Neuronal stem cell (in vitro differentiated cells): ENCODE data around the gene ZBTB7C.

Experiments used
- DNase-seq: peaks from one replicate; pipeline ENCODE4 v3.0.0-alpha.2; 2013; ENCODE audit warnings: low spot score
- H2AFZ ChIP-seq: one replicate; pipeline ENCODE4 v1.6.1; 2013; ENCODE audit warnings: mild to moderate bottlenecking, low read length, inconsistent platforms
- H2AK5ac ChIP-seq: 2 replicates; pipeline ENCODE4 v1.6.1; 2013; ENCODE audit warnings: low read depth, mild to moderate bottlenecking, inconsistent platforms, low read length, moderate library complexity, mixed read lengths
- H2BK120ac ChIP-seq: 2 replicates; pipeline ENCODE4 v1.6.1; 2013; ENCODE audit warnings: low read depth, mild to moderate bottlenecking, inconsistent platforms, low read length, moderate library complexity, mixed read lengths
- H2BK12ac ChIP-seq: one replicate; pipeline ENCODE4 v1.6.1; 2013; ENCODE audit warnings: low read length, inconsistent platforms
- H2BK15ac ChIP-seq: 2 replicates; pipeline ENCODE4 v1.6.1; 2013; ENCODE audit warnings: mild to moderate bottlenecking, low read length, inconsistent platforms, mixed read lengths
- H2BK5ac ChIP-seq: one replicate; pipeline ENCODE4 v1.6.1; 2013; ENCODE audit warnings: inconsistent platforms, mild to moderate bottlenecking, low read length, moderate library complexity
- H3K14ac ChIP-seq: one replicate; pipeline ENCODE4 v1.6.1; 2013; ENCODE audit warnings: low read length, inconsistent platforms
- H3K18ac ChIP-seq: 2 replicates; pipeline ENCODE4 v1.6.1; 2013; ENCODE audit warnings: low read length, inconsistent platforms
- H3K23ac ChIP-seq: 2 replicates; pipeline ENCODE4 v1.6.1; 2013; ENCODE audit warnings: low read depth, mild to moderate bottlenecking, mixed read lengths, low read length, inconsistent platforms; ENCODE audit not compliant: poor library complexity
- H3K27ac ChIP-seq: replicated peaks from 3 replicates; pipeline ENCODE4 v1.5.1; 2013; ENCODE audit warnings: low read length, inconsistent platforms
- H3K27me3 ChIP-seq, 3 experiments: 2 replicates each; pipeline ENCODE4 v1.6.1; 2013; ENCODE audit warnings: low read length in 3 of 3, mild to moderate bottlenecking in 2 of 3, inconsistent platforms in 1 of 3, low read depth in 1 of 3, mixed read lengths in 1 of 3, moderate library complexity in 1 of 3; ENCODE audit not compliant: control insufficient read depth in 3 of 3, insufficient read depth in 3 of 3
- H3K36me3 ChIP-seq, 2 donors: replicated peaks in 1 of 2; 2 replicates each; pipeline ENCODE4 v1.6.1; 2013; ENCODE audit warnings: low read length in 2 of 2; ENCODE audit not compliant: control insufficient read depth in 2 of 2, insufficient read depth in 2 of 2
- H3K4ac ChIP-seq: 2 replicates; pipeline ENCODE4 v1.6.1; 2013; ENCODE audit warnings: inconsistent platforms, mild to moderate bottlenecking, low read length, moderate library complexity
- H3K4me1 ChIP-seq, 2 donors: 1 replicate in 1 of 2; 2 replicates in 1 of 2; pipeline ENCODE4 v1.6.1; 2013; ENCODE audit warnings: low read length in 2 of 2, low read depth in 1 of 2; ENCODE audit not compliant: control insufficient read depth in 2 of 2, insufficient read depth in 1 of 2
- H3K4me2 ChIP-seq: one replicate; pipeline ENCODE4 v1.6.1; 2013; ENCODE audit warnings: mild to moderate bottlenecking, low read length, inconsistent platforms; ENCODE audit not compliant: insufficient read depth, poor library complexity, severe bottlenecking
- H3K4me3 ChIP-seq, 2 donors: 2 replicates each; pipeline ENCODE4 v1.5.1; 2013; ENCODE audit warnings: low read length in 2 of 2, mild to moderate bottlenecking in 2 of 2, inconsistent platforms in 1 of 2, moderate library complexity in 1 of 2
- H3K79me1 ChIP-seq: one replicate; pipeline ENCODE4 v1.6.1; 2013; ENCODE audit warnings: low read depth, mild to moderate bottlenecking, inconsistent platforms, low read length, moderate library complexity
- H3K9ac ChIP-seq: one replicate; pipeline ENCODE4 v1.6.1; 2013; ENCODE audit warnings: mild to moderate bottlenecking, low read depth, low read length, inconsistent platforms; ENCODE audit not compliant: poor library complexity
- H3K9me3 ChIP-seq, 2 donors: replicated peaks in 1 of 2; 2 replicates each; pipeline versions ENCODE3 to v1.6.1; 2013; ENCODE audit warnings: low read length in 2 of 2, mild to moderate bottlenecking in 2 of 2, inconsistent platforms in 1 of 2, low read depth in 1 of 2, mixed read lengths in 1 of 2, moderate library complexity in 1 of 2; ENCODE audit not compliant: control insufficient read depth in 2 of 2, insufficient read depth in 1 of 2
- H4K8ac ChIP-seq: one replicate; pipeline ENCODE4 v1.6.1; 2013; ENCODE audit warnings: low read depth, mild to moderate bottlenecking, inconsistent platforms, low read length, moderate library complexity
- H4K91ac ChIP-seq: one replicate; pipeline ENCODE4 v1.6.1; 2013; ENCODE audit warnings: low read length, low read depth, mild to moderate bottlenecking, inconsistent platforms; ENCODE audit not compliant: poor library complexity
- WGBS, 2 donors: extraction: QIAGEN DNeasy Blood & Tissue Kit; methylation state at CpG; one replicate each; pipeline ENCODE4 v1.1.7; 2013; ENCODE audit warnings: missing lambda C conversion rate in 2 of 2, mixed read lengths in 1 of 2; ENCODE audit not compliant: insufficient read length in 2 of 2, insufficient replicate concordance in 1 of 2; ENCODE audit errors: extremely low coverage in 2 of 2; 5-methylcytosine and 5-hydroxymethylcytosine counted together

The ZBTB7C gene

DNA sequence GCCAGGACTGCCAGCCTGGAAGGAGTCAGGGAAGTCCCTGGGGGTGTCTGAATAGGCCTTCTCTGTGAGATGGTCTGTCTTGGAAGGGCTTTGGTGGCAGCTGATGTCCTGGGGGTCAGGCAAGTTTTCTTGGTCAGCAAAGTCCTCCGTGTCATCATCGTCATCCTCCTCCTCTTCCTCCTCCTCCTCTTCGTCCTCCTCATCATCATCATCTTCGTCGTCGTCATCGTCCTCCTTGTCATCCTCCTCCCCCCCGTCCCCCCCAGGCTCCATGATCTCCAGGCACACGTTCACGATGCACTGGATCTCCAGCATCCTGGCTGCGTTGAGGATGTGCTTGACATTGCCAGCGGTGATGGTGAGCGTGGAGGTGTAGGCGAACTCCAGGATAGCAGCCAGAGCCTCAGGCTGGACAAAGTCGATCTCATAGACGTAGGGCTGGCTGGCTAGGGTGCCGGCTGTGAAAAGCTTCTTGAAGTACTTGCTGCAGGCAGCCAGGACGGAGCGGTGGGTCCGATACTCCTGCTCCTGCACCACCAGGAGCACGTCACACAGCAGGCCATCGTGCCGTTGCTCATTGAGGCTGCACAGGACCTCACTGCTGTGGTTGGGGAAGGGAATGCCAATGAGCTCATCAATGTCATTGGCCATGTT is 368.6 kb downstream of the ZBTB7C start:
- Histone ChIP-seq H2BK15ac (no peak overlapping the region), H3K18ac (peak overlapping the region; percentile 41), H2BK12ac (no peak overlapping the region), H3K4me3 (peak overlapping the region in 1 of 2 donors; percentile 43), H3K4me1 (peaks cover 0 to 4% of the 10 kb centered on the region in 2 donors), H3K23ac (no peak overlapping the region), H3K27me3 (peaks cover 0 to 4% (median 0%) of the 10 kb centered on the region in 3 experiments), H3K27ac (no peak overlapping the region), H3K36me3 (no peaks in the 10 kb centered on the region), H3K9ac (peak overlapping the region; percentile 74), H2AFZ (no peak overlapping the region), H2BK120ac (no peak overlapping the region), H3K4ac (no peak overlapping the region), H2BK5ac (no peak overlapping the region), H3K79me1 (no peaks in the 10 kb centered on the region), H3K9me3 (peaks cover 0 to under 1% of the 10 kb centered on the region in 2 donors), H4K8ac (no peak overlapping the region), H3K14ac (no peak overlapping the region), H3K4me2 (no peak overlapping the region), H4K91ac (no peak overlapping the region), H2AK5ac (no peak overlapping the region)
- no peak for DNase-seq
- 98 to 100% methylated on average over 2 to 5 of the region's 23 CpGs for WGBS, 2 donors

DNA sequence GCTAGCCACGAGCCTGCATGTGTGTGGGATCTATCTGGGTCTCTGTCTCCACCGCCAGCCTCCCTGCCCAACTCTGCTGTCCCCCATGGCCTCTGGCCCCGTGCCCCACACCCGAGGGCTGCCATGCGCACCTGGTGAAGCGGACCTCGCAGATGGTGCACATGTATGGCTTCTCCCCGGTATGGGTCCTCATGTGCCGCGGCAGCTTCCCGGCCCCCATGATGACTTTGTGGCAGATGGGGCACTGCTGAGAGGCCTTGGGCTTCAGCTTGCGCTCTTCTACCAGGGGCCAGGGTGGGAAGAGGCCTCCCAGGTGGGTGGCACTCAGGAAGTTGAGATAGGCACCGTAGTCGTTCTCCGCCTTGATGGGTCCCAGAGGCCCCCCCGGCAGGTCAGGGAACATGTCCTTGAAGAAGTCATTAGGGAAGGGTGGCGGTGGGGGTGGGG is 369.4 kb downstream of the ZBTB7C start:
- H3K23ac ChIP-seq, result no peak overlapping the region

DNA sequence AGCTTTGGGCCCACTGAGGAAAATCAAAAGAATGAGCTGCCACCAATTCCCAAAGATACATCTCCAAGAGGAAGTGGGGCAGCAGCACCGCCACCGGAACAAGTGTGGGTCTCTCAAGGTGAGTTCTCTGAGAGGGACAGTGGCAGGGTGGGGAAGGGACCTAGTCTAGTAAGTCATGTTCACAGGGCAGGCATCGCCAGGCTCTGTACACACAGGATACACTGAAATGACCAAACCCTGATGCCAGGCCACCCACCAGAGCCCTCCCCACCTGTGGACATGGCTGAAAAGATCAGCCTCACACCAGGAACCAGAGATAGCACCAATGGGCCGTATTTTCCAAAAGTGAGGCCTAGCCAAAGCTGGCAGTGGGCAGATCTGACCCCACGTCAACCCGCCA is 370.5 kb downstream of the ZBTB7C start:
- Histone ChIP-seq H3K79me1 (no peaks in the 10 kb centered on the region), H2BK12ac (no peak overlapping the region), H2BK5ac (no peak overlapping the region), H3K23ac (no peak overlapping the region), H2AK5ac (no peak overlapping the region), H2BK15ac (no peak overlapping the region), H4K91ac (no peak overlapping the region), H3K4ac (no peak overlapping the region), H2AFZ (no peak overlapping the region), H2BK120ac (no peak overlapping the region), H3K36me3 (no peaks in the 10 kb centered on the region), H3K9ac (no peak overlapping the region), H3K14ac (no peak overlapping the region), H3K4me3 (no peak overlapping the region), H3K27me3 (peaks cover 0 to 4% (median 0%) of the 10 kb centered on the region in 3 experiments), H3K27ac (no peak overlapping the region), H3K9me3 (no peaks in the 10 kb centered on the region), H3K4me1 (peaks cover 0 to 4% of the 10 kb centered on the region in 2 donors), H3K4me2 (no peak overlapping the region), H4K8ac (no peak overlapping the region), H3K18ac (no peak overlapping the region)
- no peak for DNase-seq
- WGBS, 2 donors, result no CpG with 5 or more reads among the region's 6 CpGs

More for the DNA sequence above, 369.4 kb downstream of the ZBTB7C start:
- H3K4me2 ChIP-seq, result no peak overlapping the region
- DNase-seq, result no peak
- no peak overlapping the region for H4K8ac ChIP-seq
- H3K9ac ChIP-seq, result no peak overlapping the region
- H3K9me3 ChIP-seq, result no peaks in the 10 kb centered on the region
- no peaks in the 10 kb centered on the region for H3K79me1 ChIP-seq
- no peak overlapping the region for H3K14ac ChIP-seq
- no peak overlapping the region for H2BK5ac ChIP-seq
- H3K4me3 ChIP-seq, result no peak overlapping the region
- H2BK15ac ChIP-seq, result no peak overlapping the region
- H4K91ac ChIP-seq, result no peak overlapping the region
- H3K18ac ChIP-seq, result peak overlapping the region; percentile 68
- peaks cover 0 to 4% of the 10 kb centered on the region in 2 donors for H3K4me1 ChIP-seq
- no peak overlapping the region for H3K4ac ChIP-seq
- WGBS, 2 donors, result no CpG with 5 or more reads among the region's 17 CpGs
- peaks cover 0 to 4% (median 0%) of the 10 kb centered on the region in 3 experiments for H3K27me3 ChIP-seq
- H3K27ac ChIP-seq, result no peak overlapping the region
- no peak overlapping the region for H2BK120ac ChIP-seq
- H3K36me3 ChIP-seq, result no peaks in the 10 kb centered on the region
- H2AK5ac ChIP-seq, result no peak overlapping the region
- H2BK12ac ChIP-seq, result no peak overlapping the region
- H2AFZ ChIP-seq, result no peak overlapping the region

DNA sequence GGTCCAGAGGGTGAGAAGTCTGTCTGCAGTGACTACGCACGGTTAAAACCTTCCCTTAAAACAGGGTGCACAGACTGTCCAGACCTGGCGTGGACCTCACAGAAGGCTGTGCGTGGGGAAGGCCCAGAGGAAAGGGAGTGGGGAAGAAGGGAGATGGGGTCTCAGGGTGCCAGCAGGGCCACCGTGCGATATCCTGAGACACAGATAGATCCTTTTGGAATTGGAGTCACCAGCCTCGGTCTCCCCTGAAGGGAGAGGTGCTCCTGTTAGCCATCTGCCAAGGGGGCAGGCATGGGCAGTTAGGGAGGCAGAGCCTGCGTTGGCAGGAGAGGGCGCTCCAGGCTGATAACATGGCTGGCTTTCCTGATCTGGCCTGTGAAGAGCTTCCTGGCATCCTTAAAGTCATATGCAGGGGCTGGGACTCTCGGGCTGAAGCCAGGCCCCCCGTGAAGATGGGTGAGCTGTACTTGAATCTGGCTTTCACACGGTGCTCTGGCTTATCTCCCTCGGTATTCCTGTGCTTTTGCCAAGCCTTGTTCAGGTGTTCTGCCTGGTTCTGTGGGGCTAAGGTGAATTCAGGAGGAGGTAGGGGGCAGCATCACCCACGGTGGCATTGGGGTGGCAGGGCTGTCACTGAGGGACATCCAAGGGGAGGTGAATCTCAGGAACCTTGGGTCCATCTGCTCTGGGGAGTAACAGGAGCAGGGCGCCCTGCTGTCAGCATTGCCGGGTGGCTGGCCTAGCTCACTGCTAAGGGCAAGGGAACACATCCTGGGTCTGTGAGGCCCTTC is 371.5 kb downstream of the ZBTB7C start:
- H3K27ac ChIP-seq, result no peak overlapping the region
- no peak overlapping the region for H4K8ac ChIP-seq
- no peak overlapping the region for H3K23ac ChIP-seq
- H3K4me3 ChIP-seq, result no peak overlapping the region
- H3K79me1 ChIP-seq, result no peaks in the 10 kb centered on the region
- no peak overlapping the region for H2BK5ac ChIP-seq
- no peak overlapping the region for H3K4ac ChIP-seq
- no peak for DNase-seq
- H3K9ac ChIP-seq, result no peak overlapping the region
- H2BK120ac ChIP-seq, result no peak overlapping the region
- no CpG with 5 or more reads among the region's 16 CpGs for WGBS, 2 donors
- H3K9me3 ChIP-seq, result no peaks in the 10 kb centered on the region
- H3K18ac ChIP-seq, result no peak overlapping the region
- H3K36me3 ChIP-seq, result no peaks in the 10 kb centered on the region
- H3K14ac ChIP-seq, result no peak overlapping the region
- peaks cover 0 to 5% of the 10 kb centered on the region in 2 donors for H3K4me1 ChIP-seq
- no peak overlapping the region for H4K91ac ChIP-seq
- H2AK5ac ChIP-seq, result no peak overlapping the region
- no peak overlapping the region for H2BK12ac ChIP-seq
- peaks cover 0 to 4% (median 0%) of the 10 kb centered on the region in 3 experiments for H3K27me3 ChIP-seq
- H2BK15ac ChIP-seq, result no peak overlapping the region
- H3K4me2 ChIP-seq, result no peak overlapping the region
- H2AFZ ChIP-seq, result no peak overlapping the region
